Gastrocnemius medialis (tissue), 4 donors: ENCODE data around the gene ACAD11.

Experiments
- POLR2A ChIP-seq, 2 donors: fragments of 450-650 bp; IDR thresholded peaks; one replicate each; pipeline ENCODE4 v1.6.1; 2017; ENCODE audit warnings: antibody characterized with exemption in 2 of 2, mild to moderate bottlenecking in 2 of 2, moderate library complexity in 2 of 2
- TF ChIP-seq, protein P1 (sequence below), 5 experiments: fragments of 450-650 bp in 3 of 5; fragments of 200-600 bp in 2 of 5; sonication (generic) in 2 of 5; IDR thresholded peaks in 4 of 5; conservative IDR thresholded peaks in 1 of 5; 1 replicate in 4 of 5; 2 replicates in 1 of 5; pipeline ENCODE4 v1.5.1; 2016 to 2019; ENCODE audit warnings: antibody characterized with exemption in 5 of 5, mild to moderate bottlenecking in 3 of 5, moderate library complexity in 3 of 5

DNA sequence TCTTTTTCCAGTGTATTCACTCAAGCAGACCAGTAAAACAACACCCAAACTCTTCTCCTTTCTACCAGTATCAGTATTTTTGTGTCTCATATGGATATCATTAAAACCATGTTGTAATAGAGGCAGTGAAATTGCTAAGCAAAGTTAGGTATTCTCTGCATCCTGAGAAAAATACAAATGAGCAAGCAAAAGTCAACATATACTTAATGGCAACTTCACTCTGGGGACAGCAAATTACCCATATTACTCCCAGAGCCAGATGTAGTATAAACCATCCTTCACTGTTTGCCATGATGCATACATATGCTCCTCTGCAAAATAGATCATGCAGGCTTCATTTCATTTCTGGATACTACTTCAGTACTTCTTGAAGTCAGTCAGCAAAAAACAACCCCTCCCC, 22.6 kb upstream of the ACAD11 start:
- TF ChIP-seq, protein P1, sequence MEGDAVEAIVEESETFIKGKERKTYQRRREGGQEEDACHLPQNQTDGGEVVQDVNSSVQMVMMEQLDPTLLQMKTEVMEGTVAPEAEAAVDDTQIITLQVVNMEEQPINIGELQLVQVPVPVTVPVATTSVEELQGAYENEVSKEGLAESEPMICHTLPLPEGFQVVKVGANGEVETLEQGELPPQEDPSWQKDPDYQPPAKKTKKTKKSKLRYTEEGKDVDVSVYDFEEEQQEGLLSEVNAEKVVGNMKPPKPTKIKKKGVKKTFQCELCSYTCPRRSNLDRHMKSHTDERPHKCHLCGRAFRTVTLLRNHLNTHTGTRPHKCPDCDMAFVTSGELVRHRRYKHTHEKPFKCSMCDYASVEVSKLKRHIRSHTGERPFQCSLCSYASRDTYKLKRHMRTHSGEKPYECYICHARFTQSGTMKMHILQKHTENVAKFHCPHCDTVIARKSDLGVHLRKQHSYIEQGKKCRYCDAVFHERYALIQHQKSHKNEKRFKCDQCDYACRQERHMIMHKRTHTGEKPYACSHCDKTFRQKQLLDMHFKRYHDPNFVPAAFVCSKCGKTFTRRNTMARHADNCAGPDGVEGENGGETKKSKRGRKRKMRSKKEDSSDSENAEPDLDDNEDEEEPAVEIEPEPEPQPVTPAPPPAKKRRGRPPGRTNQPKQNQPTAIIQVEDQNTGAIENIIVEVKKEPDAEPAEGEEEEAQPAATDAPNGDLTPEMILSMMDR (IDR thresholded peaks at IDR 0.05 in 4 of 5, conservative IDR thresholded peaks at IDR 0.05 in 1 of 5): no peak
- TF ChIP-seq POLR2A (IDR thresholded peaks at IDR 0.05): no peak
